Mucosa of descending colon (tissue), 3 donors: ENCODE measurements around the gene PDE4B. TPM values are rescaled to one million over a fixed set of nuclear protein-coding genes. Genes with fewer than 3 reads are reported as not detected.
A peak's percentile ranks its signal among the peaks of the same experiment; 100 is the strongest.

Experiments used
- ATAC-seq: fragments of 200-7000 bp; cut with Tn5 transposase; one replicate; pipeline ENCODE4 v1.9.1; 2020; ENCODE audit warnings: mild to moderate bottlenecking, moderate library complexity
- DNase-seq, 3 donors: peaks; one replicate each; pipeline ENCODE4 v3.0.0-alpha.2; 2020
- H3K36me3 ChIP-seq: fragments of 200-600 bp; one replicate; pipeline ENCODE4 v1.8.0; 2021; ENCODE audit warnings: low read depth, mild to moderate bottlenecking
- H3K4me1 ChIP-seq: fragments of 200-600 bp; one replicate; pipeline ENCODE4 v1.8.0; 2021; ENCODE audit warnings: low read depth, mild to moderate bottlenecking
- H3K4me3 ChIP-seq: fragments of 200-600 bp; one replicate; pipeline ENCODE4 v1.8.0; 2021; ENCODE audit warnings: mild to moderate bottlenecking
- H3K9me3 ChIP-seq: fragments of 200-600 bp; one replicate; pipeline ENCODE4 v1.8.0; 2021; ENCODE audit warnings: mild to moderate bottlenecking
- CTCF ChIP-seq: fragments of 200-600 bp; IDR thresholded peaks from one replicate; pipeline ENCODE4 v1.8.0; 2022; ENCODE audit warnings: antibody characterized with exemption, mild to moderate bottlenecking
- intact Hi-C, 2 donors: fragments of 100-400 bp; cut with DNase I in 1 of 2; cut with micrococcal nuclease in 1 of 2; formaldehyde crosslinking; loops; one replicate each; pipeline versions ENCODE4 v1.11.0 to v1.11.1; 2022; cut with DNase I, micrococcal nuclease
- total RNA-seq, 3 donors: library from RNA; stranded (reverse); fragmentation: NEBNext Ultra II Directional in 2 of 3; extraction: Animal tissue kit (Norgen Biotek cat#: 25700) in 2 of 3; gene quantifications; one replicate each; pipeline versions ENCODE4 v1.2.1 to v1.2.4, GENCODE V29; 2021 to 2023
- donor health status: DM: no; HTN: no; CAD: no; lungs with moderate emphysema.
- donor health status: DM: no; HTN: no; CAD: no.
- donor health status: DM: no; HTN: yes; CAD: no.

Gene PDE4B
- total RNA-seq, 3 donors from 2014 or later = 3.4 to 6.6 (median 4.9) TPM

- Histone ChIP-seq H3K36me3 (no peaks in the 10 kb centered on the region), H3K4me1 (no peaks in the 10 kb centered on the region), H3K4me3 (no peak overlapping the region), H3K9me3 (no peaks in the 10 kb centered on the region)
- intact Hi-C loops = no loop called here
- DNase-seq (no peak), ATAC-seq (no peak)
- no peak for TF ChIP-seq CTCF
Measured at GRCh38 chr1:65983500-65983899, 190.8 kb downstream of the PDE4B start.

- intact Hi-C loops = no loop called here
- Histone ChIP-seq H3K9me3 (no peaks in the 10 kb centered on the region), H3K4me3 (no peak overlapping the region), H3K4me1 (no peaks in the 10 kb centered on the region), H3K36me3 (no peaks in the 10 kb centered on the region)
- ATAC-seq (no peak), DNase-seq (no peak)
- no peak for TF ChIP-seq CTCF
Measured at GRCh38 chr1:65985393-65986066, 192.8 kb downstream of the PDE4B start.

- H3K9me3 ChIP-seq = no peaks in the 10 kb centered on the region
- TF ChIP-seq CTCF = no peak
- no peak for DNase-seq
- no peak overlapping the region for H3K4me3 ChIP-seq
- intact Hi-C loops = no loop called here
- ATAC-seq = no peak
- H3K36me3 ChIP-seq = no peaks in the 10 kb centered on the region
- no peaks in the 10 kb centered on the region for H3K4me1 ChIP-seq
Measured at GRCh38 chr1:65986146-65986545, 193.5 kb downstream of the PDE4B start.

GRCh38 chr1:65990161-65990560 is 197.5 kb downstream of the PDE4B start:
- no peaks in the 10 kb centered on the region for H3K9me3 ChIP-seq
- intact Hi-C loops = no loop called here
- DNase-seq = no peak
- H3K4me1 ChIP-seq = no peaks in the 10 kb centered on the region
- no peaks in the 10 kb centered on the region for H3K36me3 ChIP-seq
- TF ChIP-seq CTCF = no peak
- H3K4me3 ChIP-seq = no peak overlapping the region
- no peak for ATAC-seq

- ATAC-seq (peak; percentile 61), DNase-seq (no peak)
- H3K9me3 ChIP-seq = no peaks in the 10 kb centered on the region
- H3K4me3 ChIP-seq = no peak overlapping the region
- TF ChIP-seq CTCF = no peak
- H3K4me1 ChIP-seq = no peaks in the 10 kb centered on the region
- intact Hi-C loops = no loop called here
- no peaks in the 10 kb centered on the region for H3K36me3 ChIP-seq
Measured at GRCh38 chr1:65991694-65992093, 199.0 kb downstream of the PDE4B start.
